ENCODE results near the gene PLA2G2D.

PLA2G2D gene

DNA sequence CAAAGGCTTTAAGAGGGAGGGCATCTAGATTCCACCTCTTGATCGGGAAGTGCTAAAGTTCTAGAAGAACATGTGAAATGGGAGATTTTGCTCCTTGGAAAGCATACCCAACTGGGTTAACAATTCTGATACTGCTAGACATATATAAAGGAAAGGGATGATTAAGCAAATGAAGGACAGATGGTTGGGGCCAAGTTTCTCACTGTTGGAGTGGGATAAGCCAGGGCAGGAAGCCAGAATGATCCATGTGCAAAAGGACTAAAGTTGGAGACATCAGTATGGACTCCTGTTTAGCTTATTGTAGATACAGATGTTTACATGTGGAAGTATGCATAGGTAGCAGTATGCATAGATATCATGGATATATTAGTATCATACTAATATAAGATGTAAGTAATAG is 32.5 kb downstream of the PLA2G2D start:
- no peak for DNase-seq (ENCODE audit: low read depth)

GRCh38 chr1:20083178-20083944 is 36.0 kb downstream of the PLA2G2D start:
- no peak for DNase-seq (ENCODE audit: low read depth)

- DNase-seq (ENCODE audit: low read depth), result no peak
Observed at GRCh38 chr1:20082772-20083171, 36.6 kb downstream of the PLA2G2D start.

DNA sequence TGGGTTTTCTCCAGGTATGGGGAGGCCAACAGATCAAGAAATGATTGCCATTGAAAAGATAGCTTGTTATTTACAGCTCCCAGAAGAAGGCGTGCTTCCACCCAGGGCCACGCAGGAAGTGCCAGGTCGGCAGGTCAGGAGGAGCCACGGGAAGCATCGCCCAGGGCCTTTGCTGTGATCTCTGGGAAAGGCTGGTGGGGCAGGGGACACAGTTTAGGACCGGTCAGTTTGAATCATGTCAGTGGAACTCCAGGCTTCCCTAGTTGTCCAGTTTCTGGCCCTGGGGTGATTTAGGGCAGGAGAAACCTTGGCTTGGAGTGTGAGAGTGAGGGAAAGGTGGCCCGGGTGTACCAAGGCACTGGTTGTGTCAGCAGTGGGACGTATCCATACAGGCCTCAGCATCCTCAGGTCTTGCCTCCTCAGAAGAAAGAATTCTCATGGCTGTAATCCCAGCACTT is 38.0 kb downstream of the PLA2G2D start:
- DNase-seq (ENCODE audit: low read depth), result no peak

DNA sequence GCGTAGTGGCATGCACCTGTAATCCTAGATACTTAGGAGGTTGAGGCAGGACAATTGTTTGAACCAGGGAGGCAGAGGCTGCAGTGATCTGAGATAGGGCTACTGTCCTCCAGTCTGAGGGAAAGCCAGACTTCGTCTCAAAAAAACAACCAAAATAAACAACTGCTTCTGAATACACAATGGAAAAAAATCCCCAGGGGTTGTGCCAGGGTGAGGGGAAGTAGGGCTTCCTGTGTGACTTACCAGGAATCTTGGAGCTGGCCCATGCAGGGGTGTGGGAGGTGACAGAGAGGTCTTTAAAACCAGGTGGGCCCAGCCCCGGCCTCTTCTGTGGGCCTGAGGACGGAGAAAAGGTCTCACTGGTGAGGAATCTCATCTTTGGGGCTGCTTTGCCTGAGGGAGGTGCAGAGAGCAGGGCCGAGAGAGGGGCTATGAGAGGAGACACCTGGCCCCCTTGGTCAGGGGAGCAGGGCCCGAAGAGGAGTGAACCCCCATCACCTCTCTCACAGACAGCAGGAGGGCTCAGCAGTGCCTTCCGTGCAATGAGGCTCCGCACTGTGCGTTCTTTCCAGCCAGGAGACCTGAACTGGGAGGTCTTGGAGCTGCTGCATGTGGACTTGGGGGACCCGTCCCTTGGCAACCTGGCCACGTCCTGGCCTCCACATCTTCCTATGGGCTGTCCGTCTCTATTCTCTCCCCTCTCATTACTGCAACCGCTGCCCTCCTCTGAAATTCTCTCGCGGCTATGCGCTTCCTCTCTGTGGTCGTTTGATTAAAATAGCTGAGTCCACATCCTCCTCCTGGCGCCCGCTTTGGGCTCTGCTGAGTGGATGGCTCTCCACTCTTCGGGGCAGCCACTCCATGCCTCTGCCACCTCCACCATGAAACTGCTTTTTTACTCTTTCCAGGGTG is 38.6 kb downstream of the PLA2G2D start:
- DNase-seq (ENCODE audit: low read depth), result no peak

DNA sequence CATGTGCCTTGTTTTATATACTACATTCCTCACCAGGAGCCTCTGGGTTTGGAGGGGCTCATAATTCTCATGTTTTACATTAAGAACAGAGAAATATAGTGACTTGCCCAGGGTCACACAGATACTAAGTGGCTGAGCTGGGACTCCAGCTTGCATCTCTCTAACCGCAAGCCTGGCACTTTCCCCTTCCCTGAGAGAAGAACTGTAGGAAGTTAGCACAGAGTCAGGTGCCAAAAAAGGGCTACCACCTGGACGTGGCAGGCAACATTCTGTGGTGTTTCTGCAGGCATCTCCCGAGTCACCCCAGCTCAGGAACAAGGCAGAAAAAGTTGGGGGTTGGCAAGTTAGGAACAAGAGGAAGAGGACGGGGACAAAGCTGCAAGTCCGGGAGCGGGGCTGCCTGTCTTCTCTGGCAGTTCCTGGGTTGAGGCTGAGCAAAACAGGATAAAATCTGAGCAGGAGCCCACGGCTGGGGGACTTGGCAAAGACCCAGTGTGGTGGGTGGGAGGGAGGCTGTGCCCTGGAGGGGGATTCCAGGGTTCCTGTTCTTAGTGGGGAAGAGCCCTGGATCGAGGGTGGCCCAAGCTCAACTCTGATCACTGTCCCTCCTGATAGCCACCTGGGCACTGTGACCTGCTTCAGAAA is 39.6 kb downstream of the PLA2G2D start:
- no peak for DNase-seq (ENCODE audit: low read depth)

DNA sequence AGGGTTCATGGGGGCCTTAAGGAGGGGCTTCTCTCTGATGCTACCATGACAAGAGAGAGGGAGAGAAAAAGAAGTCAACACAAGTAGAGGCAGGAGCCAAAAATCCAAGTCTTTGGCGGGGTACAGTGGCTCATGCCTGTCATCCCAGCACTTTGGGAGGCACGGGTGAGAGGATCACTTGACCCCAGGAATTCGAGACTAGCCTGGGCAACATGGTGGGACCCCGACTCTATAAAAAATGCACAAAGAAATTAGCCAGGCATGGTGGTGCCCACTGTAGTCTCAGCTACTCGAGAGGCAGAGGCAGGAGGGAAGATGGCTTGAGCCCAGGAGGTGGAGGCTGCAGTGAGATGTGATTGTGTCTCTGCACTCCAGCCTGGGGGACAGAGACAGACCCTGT is 40.6 kb downstream of the PLA2G2D start:
- no peak for DNase-seq (ENCODE audit: low read depth)

- no peak for DNase-seq (ENCODE audit: low read depth)
Observed at GRCh38 chr1:20078171-20078651, 41.1 kb downstream of the PLA2G2D start.

DNA sequence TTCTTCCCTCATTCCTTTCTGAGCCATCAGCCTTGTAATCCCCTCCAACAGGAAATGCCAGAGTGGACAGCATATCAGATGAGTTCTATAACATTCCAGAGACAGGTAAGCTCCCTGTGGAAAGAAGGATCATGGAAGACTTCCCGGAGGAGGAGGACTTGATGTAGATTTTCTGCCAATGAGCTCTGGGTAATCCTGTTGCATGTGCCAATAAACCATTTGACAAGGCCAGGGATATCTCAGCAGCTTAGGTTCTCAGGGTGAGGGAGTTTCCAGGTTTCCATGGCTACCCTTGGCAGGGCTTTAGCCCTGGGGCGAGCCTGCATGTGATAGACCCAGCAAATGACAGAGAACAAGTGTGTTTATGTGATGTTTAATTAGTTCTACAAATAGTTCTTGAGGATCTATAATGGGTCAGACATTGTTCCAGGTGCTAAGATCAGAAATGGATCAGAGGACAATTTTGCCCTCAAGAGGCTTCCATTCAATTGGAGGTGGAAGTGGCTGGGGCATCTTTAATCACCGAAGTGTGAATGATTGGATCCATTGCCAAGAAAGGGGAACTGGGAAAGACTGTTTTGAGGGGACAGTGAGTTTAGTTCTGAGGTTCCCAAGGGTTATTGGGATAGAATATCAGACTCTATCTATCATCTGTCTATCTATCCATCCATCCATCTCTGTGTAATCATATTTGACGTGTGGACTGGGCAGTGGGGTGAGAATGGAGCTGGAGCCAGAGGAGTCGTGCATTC is 42.5 kb downstream of the PLA2G2D start:
- no peak for DNase-seq (ENCODE audit: low read depth)

GRCh38 chr1:20076223-20076622 is 43.1 kb downstream of the PLA2G2D start:
- no peak for DNase-seq (ENCODE audit: low read depth)

DNA sequence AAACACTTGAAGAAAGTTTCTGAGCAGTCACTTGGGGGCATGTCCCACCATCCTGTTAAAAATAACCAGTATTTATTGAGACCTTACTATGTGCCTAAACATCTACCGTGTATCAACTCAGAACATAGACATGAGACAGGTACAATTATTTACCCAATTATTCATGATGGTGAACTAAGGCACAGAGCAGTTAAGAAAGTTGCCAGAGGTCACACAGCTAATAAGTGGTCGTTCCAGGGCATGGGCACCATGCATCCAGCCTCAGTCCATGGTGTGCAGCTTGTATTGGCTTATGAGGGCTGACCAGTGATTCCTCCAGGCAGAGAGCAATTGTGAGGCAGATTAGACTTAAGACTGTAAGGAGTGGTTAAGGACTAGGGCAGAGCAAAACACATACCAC is 44.0 kb downstream of the PLA2G2D start:
- DNase-seq (ENCODE audit: low read depth), result no peak

GRCh38 chr1:20074725-20075171 is 44.6 kb downstream of the PLA2G2D start:
- DNase-seq (ENCODE audit: low read depth), result no peak

DNA sequence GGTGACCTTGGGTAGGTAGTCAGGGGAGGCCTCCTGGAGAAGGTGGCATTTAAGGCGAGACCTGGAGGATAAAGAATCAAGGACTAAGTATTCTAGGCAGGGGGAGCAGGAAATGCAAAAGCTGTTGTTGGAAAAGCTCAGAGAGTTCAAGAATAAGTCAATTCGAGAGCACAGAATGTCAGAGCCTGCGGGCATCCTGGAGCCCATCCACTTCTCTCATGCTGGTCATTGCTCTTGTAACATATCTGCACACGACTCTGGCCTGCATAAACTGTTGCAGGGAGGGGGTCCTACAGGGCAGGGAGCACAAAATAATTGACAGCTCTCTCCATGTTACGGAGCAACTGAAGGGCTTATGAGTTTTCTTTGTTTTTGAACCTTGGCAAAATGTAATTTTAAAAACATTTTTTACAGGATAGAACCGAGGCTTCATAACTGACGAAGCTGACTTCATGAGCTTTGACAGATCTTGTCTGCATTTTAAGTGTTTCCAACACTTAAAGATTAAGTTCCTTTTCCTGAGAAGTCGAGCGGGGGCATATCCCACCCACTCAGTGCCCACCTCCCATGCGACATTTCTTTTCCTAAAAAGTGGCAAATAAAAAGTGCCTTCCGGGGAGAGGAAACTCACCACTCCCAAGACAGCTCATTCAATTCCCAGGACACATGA is 45.1 kb downstream of the PLA2G2D start:
- DNase-seq (ENCODE audit: low read depth), result no peak

- DNase-seq (ENCODE audit: low read depth), result no peak
Observed at GRCh38 chr1:20073256-20073655, 46.1 kb downstream of the PLA2G2D start.

GRCh38 chr1:20072771-20073170 is 46.6 kb downstream of the PLA2G2D start:
- DNase-seq (ENCODE audit: low read depth), result no peak

DNA sequence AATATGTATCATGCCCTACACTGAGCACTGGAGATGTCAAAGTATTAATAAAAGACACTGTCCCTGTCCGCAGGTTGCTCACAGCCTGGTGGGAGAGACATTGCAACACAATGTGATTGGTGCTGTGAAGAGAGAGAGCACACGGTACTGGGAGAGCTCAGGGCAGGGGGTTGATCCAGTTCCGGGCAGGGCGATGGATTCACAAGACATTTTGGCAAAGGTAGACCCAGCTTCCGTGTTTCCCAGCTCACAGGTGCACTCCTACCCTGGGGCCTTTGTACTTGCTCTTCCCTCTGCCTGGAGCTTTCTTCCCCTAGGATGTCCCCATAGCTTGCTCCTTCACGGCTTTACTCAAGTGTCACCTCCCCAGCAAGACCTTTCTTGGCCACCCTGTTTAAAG is 47.9 kb downstream of the PLA2G2D start:
- DNase-seq (ENCODE audit: low read depth), result no peak

DNA sequence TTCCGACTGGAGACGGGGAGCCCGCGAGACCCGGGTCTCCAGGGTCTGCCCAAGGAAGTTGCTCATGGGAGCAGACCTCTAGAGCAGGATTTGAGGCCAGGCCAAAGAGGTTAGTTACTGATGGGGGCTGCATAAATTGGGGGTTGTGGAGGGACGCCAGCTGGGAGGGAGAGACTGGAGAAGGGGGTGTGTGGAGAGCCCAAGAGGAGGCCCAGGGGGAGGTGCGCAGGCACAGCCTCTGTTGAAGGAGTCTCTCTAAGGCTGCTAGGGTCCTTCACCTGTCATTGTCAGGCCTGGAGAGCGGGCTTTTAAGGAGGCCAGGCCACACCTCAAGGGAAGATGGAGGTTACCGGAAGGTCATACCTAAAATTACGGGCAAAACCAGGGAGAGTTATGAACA is 49.0 kb downstream of the PLA2G2D start:
- DNase-seq (ENCODE audit: low read depth), result no peak

GRCh38 chr1:20069874-20070273 is 49.5 kb downstream of the PLA2G2D start, which contains the start of gene PLA2G5:
Gene PLA2G5, plus strand, starts transcription at chr1:20070194. Its CDS starts 14,637 bp downstream, at chr1:20084831.
- no peak for DNase-seq (ENCODE audit: low read depth)

DNA sequence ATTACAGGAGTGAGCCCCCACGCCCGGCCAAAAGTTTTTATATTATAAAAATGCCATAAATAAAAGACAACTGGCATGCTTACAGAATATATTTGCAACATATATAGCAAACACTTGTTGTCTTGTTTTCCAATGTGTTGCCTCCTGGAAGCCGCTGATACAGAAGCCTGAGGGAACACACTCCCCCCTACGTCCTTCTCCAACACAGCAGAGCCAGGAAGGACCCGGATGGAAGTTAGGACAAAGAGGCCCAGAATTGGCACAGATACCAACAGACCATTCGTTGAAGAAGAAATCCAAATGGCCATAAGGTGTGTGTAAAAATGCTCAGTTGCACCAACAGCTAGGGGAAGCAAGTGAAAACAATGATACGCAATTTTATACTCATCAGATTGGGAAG is 50.6 kb downstream of the PLA2G2D start:
- no peak for DNase-seq (ENCODE audit: low read depth)

GRCh38 chr1:20063861-20064292 is 55.5 kb downstream of the PLA2G2D start:
- no peak for DNase-seq (ENCODE audit: low read depth)
